B cell (primary cell): ENCODE data around the gene TMEM164. TPM values are rescaled to one million over a fixed set of nuclear protein-coding genes. Genes with fewer than 3 reads are reported as not detected.

Experiments
- ATAC-seq: fragments of 200-7000 bp; cut with Tn5 transposase; one replicate; pipeline ENCODE4 v1.10.0; 2021; ENCODE audit warnings: low read depth, mild to moderate bottlenecking, moderate number of reproducible peaks, moderate library complexity
- CTCF ChIA-PET: fragments of 350-600 bp; sonication (Branson Sonifier 250); formaldehyde crosslinking; loops from one replicate; lab custom pipeline; 2021; ENCODE audit warnings: antibody characterized with exemption, inconsistent platforms; lab: Charles Lee
- POLR2A ChIA-PET: fragments of 350-600 bp; sonication (Branson Sonifier 250); formaldehyde crosslinking; loops from one replicate; lab custom pipeline; 2021; ENCODE audit warnings: antibody characterized with exemption; lab: Charles Lee
- DNase-seq: peaks from one replicate; pipeline ENCODE4 v3.0.0; 2013
- H2AFZ ChIP-seq: 2 replicates; pipeline ENCODE4 v1.6.1; 2012; ENCODE audit warnings: mild to moderate bottlenecking, low read depth, low read length; ENCODE audit not compliant: insufficient read depth, poor library complexity, severe bottlenecking
- H3K27ac ChIP-seq, 2 donors: 1 replicate in 1 of 2; 2 replicates in 1 of 2; pipeline ENCODE4 v1.5.1; 2012 to 2013; ENCODE audit warnings: low read length in 2 of 2, mild to moderate bottlenecking in 2 of 2, moderate library complexity in 1 of 2
- H3K27me3 ChIP-seq, 4 experiments: fragments of 200-600 bp in 1 of 4; sonication (generic) in 1 of 4; replicated peaks in 1 of 4; 1 replicate in 2 of 4; 2 replicates in 2 of 4; pipeline versions ENCODE4 v1.6.1 to v1.7.0; 2013 to 2016; ENCODE audit warnings: low read length in 3 of 4, mild to moderate bottlenecking in 2 of 4, mixed read lengths in 1 of 4, moderate library complexity in 1 of 4; ENCODE audit not compliant: insufficient read depth in 4 of 4, control insufficient read depth in 3 of 4; ENCODE audit errors: control extremely low read depth in 1 of 4
- H3K36me3 ChIP-seq, 2 experiments: replicated peaks in 1 of 2; 1 replicate in 1 of 2; 2 replicates in 1 of 2; pipeline versions ENCODE4 v1.6.1 to v1.7.1; 2013; ENCODE audit warnings: low read length in 1 of 2; ENCODE audit not compliant: insufficient read depth in 2 of 2, control insufficient read depth in 1 of 2; ENCODE audit errors: control extremely low read depth in 1 of 2, extremely low read depth in 1 of 2
- H3K4me1 ChIP-seq, 2 donors: fragments of 200-600 bp in 1 of 2; sonication (generic) in 1 of 2; 1 replicate in 1 of 2; 2 replicates in 1 of 2; pipeline versions ENCODE4 v1.5.1 to v1.6.1; 2013 to 2017; ENCODE audit warnings: low read length in 2 of 2; ENCODE audit not compliant: control insufficient read depth in 2 of 2, insufficient read depth in 2 of 2
- H3K4me2 ChIP-seq: replicated peaks from 2 replicates; pipeline ENCODE3; 2012; ENCODE audit warnings: mild to moderate bottlenecking, low read depth, low read length; ENCODE audit not compliant: poor library complexity, severe bottlenecking
- H3K4me3 ChIP-seq, 5 experiments: fragments of 200-600 bp in 1 of 5; sonication (generic) in 1 of 5; 1 replicate in 3 of 5; 2 replicates in 2 of 5; pipeline versions ENCODE4 v1.5.1 to v1.7.0; 2011 to 2016; ENCODE audit warnings: low read length in 4 of 5, mild to moderate bottlenecking in 4 of 5, low read depth in 2 of 5, control low read depth in 1 of 5, moderate library complexity in 1 of 5; ENCODE audit not compliant: insufficient read depth in 1 of 5; ENCODE audit errors: control extremely low read depth in 1 of 5, extremely low read depth in 1 of 5
- H3K79me2 ChIP-seq: fragments of 200-600 bp; sonication (generic); one replicate; pipeline ENCODE4 v1.6.0; 2016; ENCODE audit warnings: low read length; ENCODE audit not compliant: control insufficient read depth, insufficient read depth
- H3K9ac ChIP-seq: fragments of 200-600 bp; sonication (generic); 2 replicates; pipeline ENCODE4 v1.6.1; 2017; ENCODE audit warnings: mild to moderate bottlenecking, low read length, moderate library complexity
- H3K9me3 ChIP-seq, 3 donors: one replicate each; pipeline versions ENCODE4 v1.6.1 to v1.7.1; 2013; ENCODE audit warnings: low read length in 2 of 3; ENCODE audit not compliant: control insufficient read depth in 2 of 3, insufficient read depth in 1 of 3; ENCODE audit errors: control extremely low read depth in 1 of 3
- H4K20me1 ChIP-seq: 2 replicates; pipeline ENCODE4 v1.6.0; 2012; ENCODE audit warnings: mild to moderate bottlenecking, low read length; ENCODE audit not compliant: insufficient read depth, control insufficient read depth, poor library complexity, severe bottlenecking
- H3K27ac Mint-ChIP-seq: one replicate; pipeline ENCODE4 v1.8.0; 2021; ENCODE audit warnings: mixed read lengths
- H3K27me3 Mint-ChIP-seq: one replicate; pipeline ENCODE4 v1.8.0; 2021; ENCODE audit warnings: mixed read lengths
- H3K4me1 Mint-ChIP-seq: one replicate; pipeline ENCODE4 v1.8.0; 2021; ENCODE audit warnings: mixed read lengths
- H3K4me3 Mint-ChIP-seq: one replicate; pipeline ENCODE4 v1.8.0; 2021; ENCODE audit warnings: mixed read lengths
- H3K9me3 Mint-ChIP-seq: one replicate; pipeline ENCODE4 v1.8.0; 2022; ENCODE audit warnings: mixed read lengths; ENCODE audit not compliant: insufficient read depth
- CTCF ChIP-seq: fragments of 200-600 bp; IDR thresholded peaks from one replicate; pipeline ENCODE4 v1.8.0; 2022; ENCODE audit warnings: antibody characterized with exemption, mild to moderate bottlenecking
- EZH2 ChIP-seq: IDR thresholded peaks from 2 replicates; pipeline ENCODE4 v1.6.1; 2012; ENCODE audit warnings: borderline replicate concordance, low read depth, mild to moderate bottlenecking, moderate library complexity, low read length; ENCODE audit not compliant: insufficient read depth, poor library complexity, severe bottlenecking
- WGBS: methylation state at CpG from one replicate; pipeline ENCODE4 v1.1.5; 2013; ENCODE audit warnings: missing lambda C conversion rate; ENCODE audit not compliant: insufficient coverage; 5-methylcytosine and 5-hydroxymethylcytosine counted together
- intact Hi-C: fragments of 100-400 bp; cut with micrococcal nuclease; formaldehyde crosslinking; loops from one replicate; pipeline ENCODE4 v1.10.0; 2022
- polyA plus RNA-seq: library from polyadenylated mRNA; depleted of rRNA; stranded (reverse); fragments of >200 nt; gene quantifications from 2 replicates; pipeline ENCODE4 v1.2.3, GENCODE V29; 2012
- small RNA-seq: library from RNA; depleted of rRNA; stranded (forward); fragments of <200 nt; gene quantifications from one replicate; pipeline ENCODE3, GENCODE V24; 2012; ENCODE audit warnings: low replicate concordance, low read depth; ENCODE audit not compliant: insufficient read length
- total RNA-seq, 2 donors: library from RNA; stranded (reverse); fragments of 120-200 nt in 1 of 2; gene quantifications; 1 replicate in 1 of 2; 2 replicates in 1 of 2; pipeline versions ENCODE4 v1.2.3 to v1.2.4, GENCODE V29; 2013 to 2022

TMEM164 gene
- total and polyA plus RNA-seq, 2 donors (not counting 1 experiment from before 2014, with no cell fraction given): 9.4 to 26.6 TPM

DNA sequence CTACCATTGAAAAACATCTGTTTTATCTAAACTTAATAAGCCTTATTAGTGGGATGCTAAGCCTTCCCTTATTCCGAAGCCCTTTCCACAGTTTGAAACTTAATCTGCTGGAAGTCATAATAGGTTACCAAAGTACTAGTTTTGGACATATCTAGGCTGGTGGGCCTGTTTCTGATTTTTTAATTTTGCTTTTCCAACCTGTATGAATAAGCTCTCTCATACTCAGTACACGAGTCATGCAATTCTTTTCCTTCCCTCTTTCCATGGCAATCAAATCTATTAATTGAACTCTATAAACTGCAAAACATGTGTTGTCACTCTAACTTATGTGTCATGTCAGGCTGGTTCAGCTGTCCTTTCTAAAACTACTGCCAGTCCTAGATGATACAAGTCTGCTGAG lies 224.0 kb downstream of the TMEM164 start:
- no peaks in the 10 kb centered on the region for H4K20me1 ChIP-seq
- H3K27ac ChIP-seq: no peak overlapping the region
- Mint-ChIP-seq H3K27ac (no peak overlapping the region), H3K4me1 (peaks cover 15% of the 10 kb centered on the region), H3K4me3 (no peak overlapping the region), H3K27me3 (no peaks in the 10 kb centered on the region), H3K9me3 (no peaks in the 10 kb centered on the region)
- no peaks in the 10 kb centered on the region for H3K9me3 ChIP-seq
- no peak overlapping the region for H3K4me2 ChIP-seq
- H3K4me1 ChIP-seq: no peaks in the 10 kb centered on the region
- WGBS: no CpG with 5 or more reads among the region's 2 CpGs
- ChIA-PET POLR2A (no interaction called here), CTCF (no interaction called here)
- no peaks in the 10 kb centered on the region for H3K27me3 ChIP-seq
- ATAC-seq: no peak
- TF ChIP-seq EZH2 (no peak), CTCF (no peak)
- intact Hi-C loops: no loop called here
- no peak overlapping the region for H3K9ac ChIP-seq
- H3K4me3 ChIP-seq: no peak overlapping the region
- H3K36me3 ChIP-seq: no peaks in the 10 kb centered on the region
- no peak for DNase-seq
- no peaks in the 10 kb centered on the region for H3K79me2 ChIP-seq
- no peak overlapping the region for H2AFZ ChIP-seq

Small RNA genes lying within 50 kb of the gene (small RNA-seq; reads per million reads assigned to genes)
- gene MIR3978: not detected
- 149 reads per million, percentile 95 among the genes with 10 or more reads in this experiment for gene MIR652
- gene SNORD96B: 19.2 reads per million, percentile 89 among the genes with 10 or more reads in this experiment
